Keratinocyte (primary cell): Measurements from ENCODE around the gene CRACR2A.

Source experiments
- EZH2 ChIP-seq: IDR thresholded peaks from one replicate; pipeline ENCODE4 v1.6.1; 2012; ENCODE audit warnings: inconsistent platforms, mild to moderate bottlenecking, low read length, moderate library complexity
- TF ChIP-seq, protein P1 (sequence below), 3 experiments: IDR thresholded peaks in 1 of 3; conservative IDR thresholded peaks in 1 of 3; optimal IDR thresholded peaks in 1 of 3; 2 replicates in 2 of 3; 3 replicates in 1 of 3; pipeline versions ENCODE3 to v1.5.1; 2011; ENCODE audit warnings: low read length in 3 of 3, mild to moderate bottlenecking in 3 of 3, moderate library complexity in 2 of 3, control low read depth in 1 of 3, inconsistent platforms in 1 of 3; ENCODE audit not compliant: insufficient read depth in 2 of 3; ENCODE audit errors: extremely low read depth in 1 of 3

DNA sequence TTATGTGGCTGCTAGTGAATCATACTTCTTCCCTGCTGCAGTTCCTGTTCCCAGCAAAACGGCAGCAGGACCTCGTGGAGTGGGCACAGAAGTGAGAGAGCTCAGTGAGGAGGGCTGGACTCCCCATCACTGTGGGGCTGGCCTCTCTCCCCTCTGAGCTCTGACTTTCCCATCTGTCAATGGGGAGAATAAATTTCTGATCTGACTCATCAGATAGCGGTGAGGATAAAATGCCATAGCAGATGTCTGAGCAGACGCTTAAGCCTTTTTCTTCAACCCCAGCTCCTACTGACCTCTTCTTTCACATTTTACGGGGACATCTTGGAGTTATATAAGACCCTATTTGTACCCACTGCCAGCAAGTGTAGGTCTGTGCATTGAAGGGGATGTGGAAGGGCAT, 116.6 kb downstream of the CRACR2A start:
- TF ChIP-seq, protein P1, sequence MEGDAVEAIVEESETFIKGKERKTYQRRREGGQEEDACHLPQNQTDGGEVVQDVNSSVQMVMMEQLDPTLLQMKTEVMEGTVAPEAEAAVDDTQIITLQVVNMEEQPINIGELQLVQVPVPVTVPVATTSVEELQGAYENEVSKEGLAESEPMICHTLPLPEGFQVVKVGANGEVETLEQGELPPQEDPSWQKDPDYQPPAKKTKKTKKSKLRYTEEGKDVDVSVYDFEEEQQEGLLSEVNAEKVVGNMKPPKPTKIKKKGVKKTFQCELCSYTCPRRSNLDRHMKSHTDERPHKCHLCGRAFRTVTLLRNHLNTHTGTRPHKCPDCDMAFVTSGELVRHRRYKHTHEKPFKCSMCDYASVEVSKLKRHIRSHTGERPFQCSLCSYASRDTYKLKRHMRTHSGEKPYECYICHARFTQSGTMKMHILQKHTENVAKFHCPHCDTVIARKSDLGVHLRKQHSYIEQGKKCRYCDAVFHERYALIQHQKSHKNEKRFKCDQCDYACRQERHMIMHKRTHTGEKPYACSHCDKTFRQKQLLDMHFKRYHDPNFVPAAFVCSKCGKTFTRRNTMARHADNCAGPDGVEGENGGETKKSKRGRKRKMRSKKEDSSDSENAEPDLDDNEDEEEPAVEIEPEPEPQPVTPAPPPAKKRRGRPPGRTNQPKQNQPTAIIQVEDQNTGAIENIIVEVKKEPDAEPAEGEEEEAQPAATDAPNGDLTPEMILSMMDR (optimal IDR thresholded peaks at IDR 0.05 in 1 of 3, IDR thresholded peaks at IDR 0.05 in 1 of 3, conservative IDR thresholded peaks at IDR 0.05 in 1 of 3; ENCODE audit: extremely low read depth in 1 of 3, insufficient read depth in 2 of 3, low read length in 3 of 3), result no peak
- TF ChIP-seq EZH2, result no peak
